Glomerular endothelial cell (primary cell): ENCODE data around the gene LRRC3B. TPM values are rescaled to one million over a fixed set of nuclear protein-coding genes. Genes with fewer than 3 reads are reported as not detected.

Experiments used
- DNase-seq: peaks from one replicate; pipeline ENCODE4 v3.0.0-alpha.2; 2011; ENCODE audit warnings: low read depth, low spot score; ENCODE audit errors: extremely low read depth
- total RNA-seq: library from RNA; depleted of rRNA; stranded (reverse); fragments of >200 nt; gene quantifications from 2 replicates; pipeline ENCODE4 v1.2.3, GENCODE V29; 2015

The LRRC3B gene
- total RNA-seq, 1 donor from 2014 or later = not detected

- DNase-seq = no peak
Observed at GRCh38 chr3:26630669-26631389, 8.3 kb downstream of the LRRC3B start.

GRCh38 chr3:26631390-26631738 lies 8.8 kb downstream of the LRRC3B start:
- DNase-seq = no peak

GRCh38 chr3:26634601-26635000 lies 12.0 kb downstream of the LRRC3B start:
- DNase-seq = no peak

- DNase-seq = no peak
Observed at GRCh38 chr3:26636096-26636727, 13.6 kb downstream of the LRRC3B start.

GRCh38 chr3:26637698-26638097 lies 15.1 kb downstream of the LRRC3B start:
- DNase-seq = no peak

GRCh38 chr3:26638113-26638512 lies 15.5 kb downstream of the LRRC3B start:
- no peak for DNase-seq

- DNase-seq = no peak
Observed at GRCh38 chr3:26639339-26639738, 16.8 kb downstream of the LRRC3B start.

GRCh38 chr3:26647078-26647477 lies 24.5 kb downstream of the LRRC3B start:
- no peak for DNase-seq

- DNase-seq = no peak
Observed at GRCh38 chr3:26648461-26648860, 25.9 kb downstream of the LRRC3B start.

GRCh38 chr3:26652164-26652563 lies 29.6 kb downstream of the LRRC3B start:
- no peak for DNase-seq

GRCh38 chr3:26653811-26654425 lies 31.3 kb downstream of the LRRC3B start:
- no peak for DNase-seq

- DNase-seq = no peak
Observed at GRCh38 chr3:26655231-26655630, 32.7 kb downstream of the LRRC3B start.

- no peak for DNase-seq
Observed at GRCh38 chr3:26657348-26657976, 34.9 kb downstream of the LRRC3B start.

GRCh38 chr3:26668171-26668570 lies 45.6 kb downstream of the LRRC3B start:
- DNase-seq = no peak

- DNase-seq = no peak
Observed at GRCh38 chr3:26668696-26669095, 46.1 kb downstream of the LRRC3B start.

- DNase-seq = no peak
Observed at GRCh38 chr3:26675336-26675735, 52.8 kb downstream of the LRRC3B start.

- DNase-seq = no peak
Observed at GRCh38 chr3:26681632-26682031, 59.1 kb downstream of the LRRC3B start.

- no peak for DNase-seq
Observed at GRCh38 chr3:26682406-26682805, 59.8 kb downstream of the LRRC3B start.

GRCh38 chr3:26683902-26684301 lies 61.3 kb downstream of the LRRC3B start:
- no peak for DNase-seq

- DNase-seq = no peak
Observed at GRCh38 chr3:26687466-26687865, 64.9 kb downstream of the LRRC3B start.

GRCh38 chr3:26699553-26699952 lies 77.0 kb downstream of the LRRC3B start:
- no peak for DNase-seq

- DNase-seq = no peak
Observed at GRCh38 chr3:26703519-26703918, 80.9 kb downstream of the LRRC3B start.
